NCI-H1092 treated with DMSO at 0.1 percent for 48 hours (cell line): ENCODE measurements around the gene SLC23A1.
"Not testable (repeated sequence)": the region's sequence is repeated elsewhere in the genome, so short reads cannot be mapped to it uniquely, and the experiment has no call there.

Source experiments
- DNase-seq: peaks from one replicate; lab custom pipeline; 2025; lab: John Stamatoyannopoulos, UW

SLC23A1 gene

GRCh38 chr5:139389701-139390638 is 6.9 kb upstream of the SLC23A1 start, which contains the start of gene MZB1:
Gene MZB1, minus strand, starts transcription at chr5:139389913. Its CDS starts 57 bp downstream, at chr5:139389856.
- no peak for DNase-seq

- DNase-seq: no peak
Observed at GRCh38 chr5:139388198-139388821, 5.2 kb upstream of the SLC23A1 start.

- no peak for DNase-seq
Observed at GRCh38 chr5:139387611-139388197, 4.6 kb upstream of the SLC23A1 start.

GRCh38 chr5:139386956-139387355 is 3.9 kb upstream of the SLC23A1 start:
- not testable (repeated sequence) for DNase-seq

- DNase-seq: no peak
Observed at GRCh38 chr5:139386050-139386438, 2.9 kb upstream of the SLC23A1 start.

- no peak for DNase-seq
Observed at GRCh38 chr5:139385061-139386049, 2.3 kb upstream of the SLC23A1 start.

GRCh38 chr5:139384591-139385051 is 1.5 kb upstream of the SLC23A1 start:
- DNase-seq: no peak

GRCh38 chr5:139383993-139384590 is 995 bp upstream of the SLC23A1 start:
- DNase-seq: no peak

- no peak for DNase-seq
Observed at GRCh38 chr5:139382807-139383206, 290 bp downstream of the SLC23A1 start.

- no peak for DNase-seq
Observed at GRCh38 chr5:139381837-139382761, 998 bp downstream of the SLC23A1 start.

- no peak for DNase-seq
Observed at GRCh38 chr5:139379626-139380449, 3.3 kb downstream of the SLC23A1 start.

GRCh38 chr5:139378941-139379361 is 4.1 kb downstream of the SLC23A1 start:
- DNase-seq: no peak

GRCh38 chr5:139378101-139378825 is 4.8 kb downstream of the SLC23A1 start:
- no peak for DNase-seq

- DNase-seq: no peak
Observed at GRCh38 chr5:139377226-139377625, 5.9 kb downstream of the SLC23A1 start.

- no peak for DNase-seq
Observed at GRCh38 chr5:139376364-139376763, 6.7 kb downstream of the SLC23A1 start.

- no peak for DNase-seq
Observed at GRCh38 chr5:139374909-139375308, 8.2 kb downstream of the SLC23A1 start.

- DNase-seq: no peak
Observed at GRCh38 chr5:139371482-139372435, 11.3 kb downstream of the SLC23A1 start.
